Measurements from ENCODE around the gene HSDL2.

- TF ChIP-seq POLR2A (IDR thresholded peaks at IDR 0.05; ENCODE audit: extremely low read depth, insufficient read length) (no peak), CTCF (IDR thresholded peaks at IDR 0.05; ENCODE audit: low read depth, low read length) (no peak)
These were observed 66.2 kb downstream of the HSDL2 start for GRCh38 chr9:112446080-112446479.

Data from NB4 (cell line).